Measurements from ENCODE around the gene INHBB.

The INHBB gene

GRCh38 chr2:120360307-120360855 lies 14.4 kb downstream of the INHBB start:
- no peak for DNase-seq

- DNase-seq: no peak
Measured at GRCh38 chr2:120362926-120363325, 17.0 kb downstream of the INHBB start.

GRCh38 chr2:120365236-120365793 lies 19.4 kb downstream of the INHBB start:
- no peak for DNase-seq

GRCh38 chr2:120366698-120367097 lies 20.8 kb downstream of the INHBB start:
- no peak for DNase-seq

- DNase-seq: no peak
Measured at GRCh38 chr2:120367221-120367620, 21.3 kb downstream of the INHBB start.

GRCh38 chr2:120367649-120368048 lies 21.7 kb downstream of the INHBB start:
- no peak for DNase-seq

- DNase-seq: no peak
Measured at GRCh38 chr2:120368086-120368485, 22.1 kb downstream of the INHBB start.

GRCh38 chr2:120369250-120369649 lies 23.3 kb downstream of the INHBB start:
- no peak for DNase-seq

GRCh38 chr2:120371969-120372625 lies 26.2 kb downstream of the INHBB start:
- DNase-seq: no peak

GRCh38 chr2:120372816-120373215 lies 26.9 kb downstream of the INHBB start:
- no peak for DNase-seq

- no peak for DNase-seq
Measured at GRCh38 chr2:120373424-120373823, 27.5 kb downstream of the INHBB start.

- no peak for DNase-seq
Measured at GRCh38 chr2:120374821-120375220, 28.9 kb downstream of the INHBB start.

GRCh38 chr2:120375251-120376020 lies 29.5 kb downstream of the INHBB start:
- DNase-seq: no peak

GRCh38 chr2:120376101-120376500 lies 30.2 kb downstream of the INHBB start:
- no peak for DNase-seq

GRCh38 chr2:120376679-120377640 lies 31.0 kb downstream of the INHBB start:
- no peak for DNase-seq

- DNase-seq: no peak
Measured at GRCh38 chr2:120378605-120379004, 32.7 kb downstream of the INHBB start.

GRCh38 chr2:120379916-120380893 lies 34.3 kb downstream of the INHBB start:
- DNase-seq: peak; percentile 19

GRCh38 chr2:120381192-120381591 lies 35.3 kb downstream of the INHBB start:
- no peak for DNase-seq

- no peak for DNase-seq
Measured at GRCh38 chr2:120381661-120382060, 35.7 kb downstream of the INHBB start.

- DNase-seq: no peak
Measured at GRCh38 chr2:120382541-120383144, 36.7 kb downstream of the INHBB start.

- DNase-seq: no peak
Measured at GRCh38 chr2:120383191-120383590, 37.3 kb downstream of the INHBB start.
